CD4-positive, alpha-beta T cell treated with Interleukin-12 subunit alpha and Interleukin-12 subunit beta, for 1 hour (primary cell): ENCODE measurements around the gene GP1BA.
"Not testable (repeated sequence)": the region's sequence is repeated elsewhere in the genome, so short reads cannot be mapped to it uniquely, and the experiment has no call there.

ENCODE experiments used
- DNase-seq: peaks from one replicate; pipeline ENCODE4 v3.0.0-alpha.2; 2020

Gene GP1BA

DNA sequence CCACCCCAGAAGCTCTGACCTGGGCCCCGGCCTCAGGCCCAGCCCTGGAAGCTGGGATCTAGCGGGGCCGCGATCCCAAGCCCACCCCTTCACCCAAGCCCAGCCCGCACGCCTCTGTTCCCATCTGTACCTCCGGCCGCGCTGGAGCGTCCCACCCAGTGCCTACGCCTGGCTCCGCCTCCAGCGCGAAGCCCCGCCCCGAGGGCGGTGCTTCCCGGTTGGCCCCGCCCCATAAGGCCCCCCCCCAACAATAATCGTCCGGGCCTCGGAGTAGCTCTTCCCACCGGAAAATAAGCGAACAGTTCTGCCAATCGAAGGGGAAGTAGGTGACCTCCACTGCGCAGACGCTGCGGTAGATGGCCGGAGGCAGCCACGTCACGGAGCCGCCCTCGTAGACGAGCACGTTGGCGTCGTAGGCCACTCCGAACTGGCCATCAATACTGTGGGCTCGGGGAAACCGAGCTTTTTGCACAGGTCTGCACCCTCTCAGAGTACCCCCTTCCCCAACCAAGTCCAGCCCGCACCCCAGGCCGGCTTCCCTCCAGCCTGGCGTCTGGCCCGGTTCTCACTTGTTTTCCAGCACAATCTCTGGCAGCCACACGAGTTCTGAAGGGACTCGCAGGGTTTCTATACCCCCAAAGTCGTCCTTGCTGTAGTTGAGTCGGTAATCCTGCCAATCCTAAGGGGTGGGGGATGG is 30.3 kb upstream of the GP1BA start:
- peak; percentile 43 for DNase-seq

DNA sequence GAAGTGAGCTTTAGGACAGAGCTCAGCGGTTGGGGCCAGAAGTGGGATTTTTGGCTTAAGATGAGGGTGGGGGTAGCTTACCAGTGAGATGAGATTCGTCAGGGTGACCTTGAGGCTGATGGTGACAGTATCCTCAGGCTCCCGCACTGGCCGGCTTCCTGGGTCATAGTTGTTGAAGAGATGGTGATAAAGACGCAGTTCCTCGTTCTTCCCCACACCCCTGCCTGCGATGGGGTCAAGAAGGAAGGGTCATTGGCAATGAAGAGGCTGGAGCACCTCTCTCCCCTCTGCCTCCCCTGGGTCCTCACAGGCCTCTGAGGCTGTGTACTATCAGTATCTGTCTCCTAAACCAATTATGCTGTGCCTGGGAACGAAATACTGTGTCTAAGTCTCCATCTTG is 29.5 kb upstream of the GP1BA start:
- DNase-seq, result no peak

DNA sequence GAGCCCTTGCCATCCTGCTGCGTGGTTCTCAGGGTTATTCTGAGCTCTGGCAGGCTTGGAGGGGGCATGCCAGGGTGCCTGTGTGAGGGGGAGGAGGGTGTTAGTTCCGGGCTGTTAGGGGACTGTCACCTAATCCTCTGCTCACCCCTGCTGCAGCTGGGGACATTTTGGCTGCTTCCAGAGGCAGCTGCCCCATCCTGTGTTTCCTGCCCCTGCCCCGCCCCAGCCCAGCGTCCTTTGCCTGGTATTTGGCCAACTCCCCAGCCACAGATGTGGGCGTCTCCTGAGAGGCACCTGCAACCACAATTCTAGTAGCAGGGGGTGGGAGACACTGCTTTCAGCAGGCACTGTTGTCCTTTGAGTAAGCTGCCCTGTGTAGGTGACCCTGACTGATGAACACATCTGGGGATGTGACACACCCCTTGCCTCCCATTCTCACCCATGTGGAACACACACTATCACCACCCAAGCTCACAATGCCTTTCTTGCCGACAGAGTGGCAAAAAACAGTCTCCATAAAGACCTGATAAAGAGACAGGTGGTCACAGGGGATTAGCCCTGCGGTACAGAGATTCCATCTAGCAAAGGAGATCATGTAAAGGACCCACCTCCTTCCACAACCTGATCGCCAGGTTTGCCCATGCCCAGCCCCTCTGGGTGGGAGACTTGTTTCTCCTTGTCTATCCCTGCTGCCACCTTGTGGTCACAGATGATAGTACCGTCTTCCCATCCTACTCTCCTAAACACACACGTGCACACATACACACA is 28.8 kb upstream of the GP1BA start, which contains the start of gene CHRNE:
TSS of gene CHRNE (minus strand) at position 48 of the 768 bp plus-strand sequence. CDS start at position 13, 35 bp downstream.
- DNase-seq, result peak; percentile 84

DNA sequence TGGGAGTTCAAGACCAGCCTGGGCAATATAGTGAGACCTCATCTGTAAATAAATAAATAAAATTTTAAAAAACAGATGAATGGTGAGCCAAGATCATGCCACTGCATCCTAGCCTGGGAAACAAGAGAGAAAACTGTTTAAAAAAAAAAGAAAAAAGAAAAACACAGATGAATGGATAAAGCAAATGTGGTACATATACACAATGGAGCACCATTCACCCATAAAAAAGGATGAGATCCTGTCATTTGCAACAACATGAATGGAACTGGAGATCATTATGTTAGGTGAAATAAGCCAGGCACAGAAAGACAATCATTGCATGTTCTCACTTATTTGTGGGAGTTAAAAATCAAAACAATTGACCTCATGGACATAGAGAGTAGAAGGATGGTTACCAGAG is 25.4 kb upstream of the GP1BA start:
- not testable (repeated sequence) for DNase-seq

DNA sequence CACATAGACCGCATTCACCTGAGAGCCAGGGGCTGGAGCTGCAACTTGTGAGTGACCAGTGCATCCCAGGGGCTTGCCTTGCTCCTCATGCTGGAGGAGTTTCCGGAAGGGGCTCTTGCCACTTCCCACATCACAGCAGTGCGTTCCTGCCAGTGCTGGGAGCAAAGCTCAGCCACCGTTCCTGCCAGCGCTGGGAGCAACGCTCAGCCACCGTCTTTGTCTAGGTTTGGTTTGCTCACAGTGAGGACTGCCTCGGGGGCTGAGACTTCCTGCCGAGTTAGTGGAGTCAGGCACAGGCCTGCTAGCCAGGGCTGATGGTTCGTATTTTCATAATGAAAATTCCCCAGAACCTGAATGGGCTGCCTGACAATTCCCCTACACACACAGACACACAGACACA is 23.8 kb upstream of the GP1BA start:
- DNase-seq, result no peak

DNA sequence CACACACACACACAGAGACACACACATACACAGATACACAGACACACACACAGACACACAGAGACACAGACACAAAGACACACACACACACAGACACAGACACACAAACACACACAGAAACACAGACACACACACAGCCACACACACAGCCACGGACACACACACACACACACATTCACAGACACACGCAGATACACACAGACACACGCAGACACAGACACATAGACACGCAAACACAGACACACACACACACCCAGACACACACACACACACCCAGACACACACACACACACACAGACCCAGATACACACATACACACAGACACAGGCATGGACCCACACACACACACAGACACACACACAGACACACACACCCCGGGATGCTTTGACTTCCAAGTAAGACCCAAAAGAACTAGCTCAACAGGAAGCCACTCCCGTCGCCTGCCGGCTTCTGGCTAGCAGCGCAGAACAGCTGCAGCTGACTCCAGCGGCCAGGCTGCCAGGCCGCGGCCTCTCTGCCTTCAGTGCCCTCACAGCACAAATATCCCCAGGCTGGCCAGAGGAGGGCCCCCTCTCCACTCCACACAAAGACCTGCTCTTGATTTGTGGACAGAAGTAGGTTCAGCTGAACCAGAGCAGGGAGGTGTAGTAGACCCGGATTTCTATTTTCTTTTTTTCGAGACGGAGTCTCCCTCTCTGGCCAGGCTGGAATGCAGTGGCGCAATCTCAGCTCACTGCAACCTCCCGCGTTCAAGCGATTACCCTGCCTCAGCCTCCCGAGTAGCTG is 23.2 kb upstream of the GP1BA start:
- peak; percentile 84 for DNase-seq

DNA sequence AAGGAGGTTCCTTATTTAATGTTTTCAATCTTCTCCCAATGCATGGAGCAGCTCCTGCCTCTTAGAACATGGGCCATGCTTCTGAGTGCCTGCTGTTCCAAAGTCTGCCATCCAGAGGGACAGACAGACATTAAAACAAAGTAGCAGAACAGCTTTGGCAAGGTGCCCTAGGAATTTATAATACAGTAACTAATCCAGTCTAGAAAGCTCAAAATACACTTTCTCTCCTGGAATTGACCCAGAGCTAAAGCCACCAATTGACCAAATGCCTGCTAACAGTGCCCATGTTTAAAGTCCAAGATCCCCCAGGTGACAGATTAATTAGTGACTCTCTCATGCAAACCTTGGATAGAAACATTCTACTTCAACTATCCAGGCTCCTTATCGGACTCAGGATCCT is 18.1 kb upstream of the GP1BA start:
- no peak for DNase-seq

DNA sequence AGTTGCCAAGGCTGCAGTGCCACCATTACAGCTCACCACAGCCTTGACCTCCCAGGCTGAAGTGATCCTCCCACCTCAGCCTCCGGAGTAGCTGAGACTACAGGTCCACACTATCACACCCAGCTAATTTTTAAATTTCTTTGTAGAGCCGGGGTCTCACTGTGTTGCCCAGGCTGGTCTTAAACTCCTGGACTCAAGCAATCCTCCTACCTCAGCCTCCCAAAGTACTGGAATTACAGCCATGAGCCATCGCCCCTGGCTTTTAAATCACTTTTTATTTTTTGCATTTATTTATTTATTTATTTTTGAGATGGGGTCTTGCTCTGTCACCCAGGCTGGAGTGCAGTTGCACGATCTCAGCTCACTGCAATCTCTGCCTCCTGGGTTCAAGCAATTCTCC is 17.5 kb upstream of the GP1BA start:
- not testable (repeated sequence) for DNase-seq

DNA sequence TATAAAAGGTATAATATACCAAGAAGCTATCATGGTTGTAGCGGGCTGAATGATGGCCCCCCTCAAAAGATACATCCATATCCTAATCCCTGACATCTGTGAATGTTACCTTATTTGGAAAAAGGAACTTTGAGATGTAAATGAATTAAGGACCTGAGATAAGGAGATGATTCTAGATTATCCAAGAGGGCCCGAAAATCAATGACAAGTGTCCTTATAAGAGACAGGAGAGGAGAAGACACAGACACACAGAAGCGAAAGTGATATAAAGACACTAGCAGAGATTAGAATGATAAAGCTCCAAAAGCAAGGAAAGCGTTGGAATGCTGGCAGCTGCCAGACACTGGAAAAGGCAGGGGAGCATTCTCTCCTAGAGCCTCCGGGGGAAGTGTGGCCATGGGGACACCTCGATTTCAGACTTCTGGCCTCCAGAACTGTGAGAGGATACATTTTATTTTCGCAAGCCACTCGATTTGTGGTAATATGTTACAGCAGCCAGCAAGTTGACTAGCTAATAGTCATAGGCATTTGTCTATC is 12.5 kb upstream of the GP1BA start:
- no peak for DNase-seq

DNA sequence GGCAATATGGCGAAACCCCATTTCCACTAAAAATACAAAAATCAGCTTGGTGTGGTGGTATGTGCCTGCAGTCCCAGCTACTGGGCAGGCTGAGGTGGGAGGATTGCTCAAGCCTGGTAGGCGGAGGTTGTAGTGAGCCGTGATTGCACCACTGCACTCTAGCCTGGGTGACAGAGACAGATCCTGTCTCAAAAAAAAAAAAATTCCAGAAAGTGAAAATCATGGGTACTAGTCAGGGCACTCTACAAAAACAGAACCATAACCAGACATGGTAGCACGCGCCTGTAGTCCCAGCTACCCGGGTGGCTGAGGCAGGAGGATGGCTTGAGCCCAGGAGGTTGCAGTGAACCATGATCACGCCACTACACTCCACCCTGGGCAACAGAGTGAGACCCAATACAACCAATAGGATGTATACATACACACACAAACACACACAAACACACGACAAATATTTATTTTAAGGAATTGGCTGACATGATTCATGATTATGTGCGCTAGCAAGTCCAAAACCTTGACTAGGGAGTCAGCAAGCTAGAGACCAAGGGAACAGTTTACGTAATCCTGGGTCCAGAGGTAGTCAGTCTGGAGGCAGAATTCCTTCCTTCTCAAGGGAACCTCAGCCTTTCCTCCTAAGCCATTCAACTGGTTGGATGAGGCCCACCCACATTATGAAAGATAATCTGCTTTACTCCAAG is 11.6 kb upstream of the GP1BA start:
- no peak for DNase-seq

DNA sequence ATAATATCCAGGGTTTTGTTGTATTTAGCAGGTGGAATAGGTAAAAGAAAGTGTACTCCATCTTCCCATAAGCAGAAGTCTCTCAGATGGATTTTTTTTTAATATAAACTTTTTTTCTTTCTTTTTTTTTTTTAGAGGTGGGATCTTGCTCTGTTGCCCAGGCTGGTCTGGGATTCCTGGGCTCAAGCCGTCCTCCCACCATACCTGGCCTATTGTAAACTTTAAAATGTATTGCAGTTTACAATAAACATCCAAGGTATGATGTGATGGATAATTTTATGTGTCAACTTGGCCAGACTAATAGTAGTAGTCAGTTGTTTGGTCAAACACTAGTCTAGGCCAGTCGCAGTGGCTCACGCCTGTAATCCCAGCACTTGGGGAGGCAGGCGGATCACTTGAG is 10.8 kb upstream of the GP1BA start:
- no peak for DNase-seq

DNA sequence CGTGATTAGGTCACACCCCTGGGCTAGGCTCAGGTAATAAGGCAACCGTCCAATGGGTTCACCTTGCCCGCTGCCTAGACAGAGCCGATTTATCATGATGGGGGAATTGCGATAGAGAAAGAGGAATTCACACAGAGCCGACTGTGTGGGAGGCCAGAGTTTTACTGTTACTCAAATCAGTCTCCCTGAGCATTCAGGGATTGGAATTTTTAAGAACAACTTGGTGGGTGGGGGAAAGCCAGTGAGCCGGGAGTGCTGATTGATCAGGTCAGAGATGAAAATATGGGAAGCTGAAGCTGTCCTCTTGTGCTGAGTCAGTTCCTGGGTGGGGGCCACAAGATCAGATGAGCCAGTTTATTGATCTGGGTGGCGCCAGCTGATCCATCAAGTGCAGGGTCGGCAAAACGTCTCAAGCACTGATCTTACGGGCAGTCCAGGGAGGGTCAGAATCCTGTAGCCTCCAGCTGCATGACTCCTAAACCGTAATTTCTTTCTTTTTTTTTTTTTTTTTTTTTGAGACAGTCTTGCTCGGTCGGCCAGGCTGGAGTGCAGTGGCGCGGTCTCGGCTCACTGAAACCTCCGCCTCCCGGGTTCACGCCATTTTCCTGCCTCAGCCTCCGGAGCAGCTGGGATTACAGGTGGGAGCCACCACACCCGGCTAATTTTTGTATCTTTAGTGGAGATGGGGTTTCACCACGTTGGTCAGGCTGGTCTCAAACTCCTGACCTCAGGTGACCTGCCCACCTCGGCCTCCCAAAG is 5.3 kb upstream of the GP1BA start:
- not testable (repeated sequence) for DNase-seq

DNA sequence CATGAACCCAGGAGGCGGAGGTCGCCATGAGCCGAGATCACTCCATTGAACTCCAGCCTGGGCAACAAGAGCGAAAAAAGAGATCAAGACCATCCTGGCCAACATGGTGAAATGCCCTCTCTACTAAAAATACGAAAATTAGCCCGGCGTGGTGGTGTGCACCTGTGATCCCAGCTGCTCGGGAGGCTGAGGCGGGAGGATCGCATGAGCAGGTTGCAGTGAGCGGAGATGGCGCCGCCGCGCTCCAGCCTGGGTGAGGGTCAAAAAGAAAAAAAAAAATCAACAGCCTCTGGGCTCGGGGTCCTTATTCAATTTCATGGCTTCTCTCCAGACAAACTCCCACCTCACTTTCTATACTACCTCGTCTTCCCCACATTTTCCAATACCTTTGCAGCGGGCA is 3.2 kb upstream of the GP1BA start:
- DNase-seq, result no peak

DNA sequence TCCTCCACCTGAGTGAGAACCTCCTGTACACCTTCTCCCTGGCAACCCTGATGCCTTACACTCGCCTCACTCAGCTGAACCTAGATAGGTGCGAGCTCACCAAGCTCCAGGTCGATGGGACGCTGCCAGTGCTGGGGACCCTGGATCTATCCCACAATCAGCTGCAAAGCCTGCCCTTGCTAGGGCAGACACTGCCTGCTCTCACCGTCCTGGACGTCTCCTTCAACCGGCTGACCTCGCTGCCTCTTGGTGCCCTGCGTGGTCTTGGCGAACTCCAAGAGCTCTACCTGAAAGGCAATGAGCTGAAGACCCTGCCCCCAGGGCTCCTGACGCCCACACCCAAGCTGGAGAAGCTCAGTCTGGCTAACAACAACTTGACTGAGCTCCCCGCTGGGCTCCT is 679 bp downstream of the GP1BA start:
- DNase-seq, result no peak

DNA sequence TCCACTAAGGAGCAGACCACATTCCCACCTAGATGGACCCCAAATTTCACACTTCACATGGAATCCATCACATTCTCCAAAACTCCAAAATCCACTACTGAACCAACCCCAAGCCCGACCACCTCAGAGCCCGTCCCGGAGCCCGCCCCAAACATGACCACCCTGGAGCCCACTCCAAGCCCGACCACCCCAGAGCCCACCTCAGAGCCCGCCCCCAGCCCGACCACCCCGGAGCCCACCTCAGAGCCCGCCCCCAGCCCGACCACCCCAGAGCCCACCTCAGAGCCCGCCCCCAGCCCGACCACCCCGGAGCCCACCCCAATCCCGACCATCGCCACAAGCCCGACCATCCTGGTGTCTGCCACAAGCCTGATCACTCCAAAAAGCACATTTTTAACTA is 1.6 kb downstream of the GP1BA start:
- no peak for DNase-seq

DNA sequence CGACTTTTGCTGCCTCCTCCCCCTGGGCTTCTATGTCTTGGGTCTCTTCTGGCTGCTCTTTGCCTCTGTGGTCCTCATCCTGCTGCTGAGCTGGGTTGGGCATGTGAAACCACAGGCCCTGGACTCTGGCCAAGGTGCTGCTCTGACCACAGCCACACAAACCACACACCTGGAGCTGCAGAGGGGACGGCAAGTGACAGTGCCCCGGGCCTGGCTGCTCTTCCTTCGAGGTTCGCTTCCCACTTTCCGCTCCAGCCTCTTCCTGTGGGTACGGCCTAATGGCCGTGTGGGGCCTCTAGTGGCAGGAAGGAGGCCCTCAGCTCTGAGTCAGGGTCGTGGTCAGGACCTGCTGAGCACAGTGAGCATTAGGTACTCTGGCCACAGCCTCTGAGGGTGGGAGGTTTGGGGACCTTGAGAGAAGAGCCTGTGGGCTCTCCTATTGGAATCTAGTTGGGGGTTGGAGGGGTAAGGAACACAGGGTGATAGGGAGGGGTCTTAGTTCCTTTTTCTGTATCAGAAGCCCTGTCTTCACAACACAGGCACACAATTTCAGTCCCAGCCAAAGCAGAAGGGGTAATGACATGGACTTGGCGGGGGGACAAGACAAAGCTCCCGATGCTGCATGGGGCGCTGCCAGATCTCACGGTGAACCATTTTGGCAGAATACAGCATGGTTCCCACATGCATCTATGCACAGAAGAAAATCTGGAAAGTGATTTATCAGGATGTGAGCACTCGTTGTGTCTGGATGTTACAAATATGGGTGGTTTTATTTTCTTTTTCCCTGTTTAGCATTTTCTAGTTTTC is 2.3 kb downstream of the GP1BA start:
- peak; percentile 18 for DNase-seq

DNA sequence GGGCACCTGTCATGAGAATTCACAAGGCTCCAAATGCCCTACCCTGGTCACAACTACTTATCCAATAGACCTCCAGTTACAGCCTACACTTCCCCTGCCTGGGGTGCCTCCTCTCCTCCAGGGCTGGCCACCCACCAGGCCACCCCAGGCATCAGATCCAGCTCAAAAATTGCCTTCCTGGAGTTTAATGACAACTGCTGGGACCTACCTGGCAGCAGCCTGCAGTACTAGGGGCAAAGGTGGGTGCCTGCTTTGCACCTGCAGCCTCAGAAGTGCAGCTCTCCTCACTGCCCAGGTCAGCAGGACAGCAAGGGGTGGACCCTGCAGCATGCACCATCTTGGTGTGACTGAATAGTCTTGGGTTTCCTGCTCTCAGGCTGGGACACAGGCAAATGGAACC is 3.6 kb downstream of the GP1BA start:
- no peak for DNase-seq

DNA sequence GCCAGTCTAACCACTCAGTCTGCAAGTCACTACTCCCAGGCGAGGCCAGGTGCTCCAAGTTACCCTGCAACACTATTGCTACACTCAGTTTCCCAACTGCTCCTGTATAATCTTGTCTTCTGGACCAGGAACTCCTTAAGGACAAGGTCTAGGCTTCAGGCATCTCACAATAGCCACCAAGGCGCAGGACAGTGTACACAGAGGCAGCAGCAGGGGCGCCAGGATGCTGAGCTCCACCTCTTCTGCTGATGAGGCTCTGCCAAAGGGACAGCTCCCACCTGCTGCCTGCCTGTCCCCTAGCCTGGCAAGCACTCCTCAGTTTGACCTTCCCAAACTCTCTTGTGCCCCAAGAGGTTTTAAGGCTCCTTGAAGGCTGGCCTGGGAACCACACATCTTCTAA is 4.4 kb downstream of the GP1BA start:
- DNase-seq, result no peak

DNA sequence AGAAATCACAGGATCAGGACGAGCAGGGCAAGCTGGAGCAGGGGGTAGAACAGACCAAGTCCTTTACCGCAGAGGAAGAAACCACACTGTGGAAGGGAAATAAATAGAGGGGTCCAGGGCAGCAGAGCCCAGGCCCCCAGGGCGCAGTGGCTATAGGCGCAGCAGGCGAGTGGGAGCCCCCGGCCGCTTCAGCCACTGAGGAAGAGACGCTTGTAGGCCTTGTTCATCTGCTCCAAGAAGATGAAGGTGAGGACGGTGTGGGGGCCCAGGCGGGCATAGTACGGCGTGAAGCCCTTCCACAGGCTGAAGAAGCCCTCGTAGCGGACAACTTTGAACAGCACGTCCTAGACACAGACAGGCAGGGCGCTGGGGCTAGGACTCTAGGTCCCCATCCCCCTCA is 5.5 kb downstream of the GP1BA start:
- DNase-seq, result no peak

DNA sequence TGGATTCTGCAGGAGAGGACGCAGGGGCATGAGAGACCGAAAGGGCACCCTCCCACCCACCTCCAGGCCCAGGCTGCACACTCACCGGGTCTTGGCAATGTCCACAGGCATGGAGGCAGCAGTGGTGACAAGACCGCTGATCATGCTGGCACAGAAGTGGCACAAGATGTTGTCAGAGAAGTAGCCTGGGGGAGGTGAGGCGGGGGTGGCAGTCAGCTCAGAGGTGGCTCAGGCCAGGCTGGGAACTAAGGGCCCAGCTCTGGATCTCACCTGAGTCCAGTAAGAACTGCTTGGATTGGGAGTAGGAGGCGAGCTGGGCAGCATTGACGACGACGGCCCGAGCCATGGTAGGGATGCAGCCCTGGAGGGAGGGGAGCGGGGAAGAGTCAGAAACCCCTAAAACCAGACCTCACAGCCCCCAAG is 6.0 kb downstream of the GP1BA start:
- no peak for DNase-seq
